ENCODE measurements around the gene E2F2.
A peak's percentile ranks its signal among the peaks of the same experiment; 100 is the strongest.

The E2F2 gene

DNA sequence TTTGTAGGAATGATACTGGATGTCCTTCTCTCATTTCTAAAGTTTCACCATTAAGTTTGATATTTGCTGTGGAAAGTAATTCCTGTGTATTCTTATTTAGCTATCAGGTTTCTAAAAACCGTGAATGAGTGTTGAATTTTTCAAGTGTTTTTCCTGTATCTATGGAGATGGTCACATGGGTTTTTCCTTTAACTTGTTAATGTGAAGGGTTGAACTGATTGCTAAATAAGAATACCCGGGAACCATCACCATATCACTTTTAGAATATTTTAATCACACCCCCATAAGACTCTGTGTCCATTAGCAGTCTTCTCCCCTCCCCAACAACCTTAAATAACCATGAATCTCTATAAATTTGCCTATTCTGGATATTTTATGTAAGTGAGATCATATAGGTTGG lies 30.6 kb downstream of the E2F2 start:
- Histone ChIP-seq H3K36me3 (ENCODE audit: control insufficient read depth in 2 of 2, insufficient read depth in 1 of 2, low read length in 2 of 2) (no peaks in the 10 kb centered on the region), H3K27ac (ENCODE audit: extremely low read depth, low read depth, low read length) (no peak overlapping the region), H3K4me3 (ENCODE audit: low read depth, low read length) (no peak overlapping the region), H3K4me1 (ENCODE audit: control insufficient read depth, insufficient read depth, low read length) (no peaks in the 10 kb centered on the region), H3K9me3 (ENCODE audit: control insufficient read depth, insufficient read depth, low read depth, low read length) (no peaks in the 10 kb centered on the region)
- TF ChIP-seq, protein P1, sequence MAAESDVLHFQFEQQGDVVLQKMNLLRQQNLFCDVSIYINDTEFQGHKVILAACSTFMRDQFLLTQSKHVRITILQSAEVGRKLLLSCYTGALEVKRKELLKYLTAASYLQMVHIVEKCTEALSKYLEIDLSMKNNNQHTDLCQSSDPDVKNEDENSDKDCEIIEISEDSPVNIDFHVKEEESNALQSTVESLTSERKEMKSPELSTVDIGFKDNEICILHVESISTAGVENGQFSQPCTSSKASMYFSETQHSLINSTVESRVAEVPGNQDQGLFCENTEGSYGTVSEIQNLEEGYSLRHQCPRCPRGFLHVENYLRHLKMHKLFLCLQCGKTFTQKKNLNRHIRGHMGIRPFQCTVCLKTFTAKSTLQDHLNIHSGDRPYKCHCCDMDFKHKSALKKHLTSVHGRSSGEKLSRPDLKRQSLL (tag by site-specific recombination; IDR thresholded peaks at IDR 0.05), result no peak
- ChIA-PET CTCF (interaction anchor here (0.7 to 1.7 kb wide), 3 partner anchors 25 to 137 kb away, joined by 3 to 7 read pairs (median 4); no protein-coding TSS in a partner anchor), POLR2A (interaction anchor here (0.9 kb wide), 1 partner anchor 31 kb away, joined by 3 read pairs; the partner anchor contains the start of gene E2F2)

DNA sequence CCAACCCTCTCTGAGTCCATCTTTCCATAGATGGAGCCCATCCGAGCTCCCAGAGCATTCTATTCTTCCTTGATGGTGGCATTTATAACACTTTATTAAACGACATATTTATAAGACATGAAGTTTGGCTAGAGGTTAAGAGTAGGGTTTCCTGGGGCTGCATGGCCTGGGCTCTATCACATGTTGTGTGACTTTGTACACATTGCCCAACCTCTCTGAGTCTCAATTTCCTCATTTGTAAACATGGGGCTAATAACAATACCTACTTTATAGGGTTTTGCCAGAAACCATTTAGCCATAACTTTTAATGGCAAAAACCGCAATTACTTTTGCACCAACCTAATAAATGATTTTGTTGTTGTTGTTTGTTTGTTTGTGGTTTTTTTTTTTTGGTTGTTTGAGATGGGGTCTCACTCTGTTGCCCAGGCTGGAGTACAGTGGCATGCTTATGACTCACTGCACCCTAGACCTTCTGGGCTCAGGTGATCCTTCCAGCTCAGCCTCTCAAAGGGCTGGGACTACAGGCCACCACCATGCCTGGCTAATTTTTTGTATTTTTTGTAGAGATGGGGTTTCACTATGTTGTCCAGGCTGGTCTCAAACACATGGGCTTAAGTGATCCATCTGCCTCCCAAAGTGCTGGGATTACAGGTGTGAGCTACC lies 33.1 kb downstream of the E2F2 start:
- no peaks in the 10 kb centered on the region for H3K9me3 ChIP-seq (ENCODE audit: control insufficient read depth, insufficient read depth, low read depth, low read length)
- CTCF ChIA-PET, result interaction anchor here (0.6 to 7.5 kb wide), 43 partner anchors 8 to 969 kb away, joined by 3 to 149 read pairs (median 5); partner anchors contain the start of genes ASAP3, E2F2, LUZP1 and TCEA3
- TF ChIP-seq ZNF121 (tag by site-specific recombination; IDR thresholded peaks at IDR 0.05), result peak; percentile 93
- TF ChIP-seq, protein P2, sequence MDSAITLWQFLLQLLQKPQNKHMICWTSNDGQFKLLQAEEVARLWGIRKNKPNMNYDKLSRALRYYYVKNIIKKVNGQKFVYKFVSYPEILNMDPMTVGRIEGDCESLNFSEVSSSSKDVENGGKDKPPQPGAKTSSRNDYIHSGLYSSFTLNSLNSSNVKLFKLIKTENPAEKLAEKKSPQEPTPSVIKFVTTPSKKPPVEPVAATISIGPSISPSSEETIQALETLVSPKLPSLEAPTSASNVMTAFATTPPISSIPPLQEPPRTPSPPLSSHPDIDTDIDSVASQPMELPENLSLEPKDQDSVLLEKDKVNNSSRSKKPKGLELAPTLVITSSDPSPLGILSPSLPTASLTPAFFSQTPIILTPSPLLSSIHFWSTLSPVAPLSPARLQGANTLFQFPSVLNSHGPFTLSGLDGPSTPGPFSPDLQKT (IDR thresholded peaks at IDR 0.05; ENCODE audit: borderline replicate concordance, low read depth, low read length), result no peak
- H3K4me1 ChIP-seq (ENCODE audit: control insufficient read depth, insufficient read depth, low read length), result no peaks in the 10 kb centered on the region
- POLR2A ChIA-PET, result interaction anchor here (0.6 to 3.0 kb wide), 6 partner anchors 14 to 67 kb away, joined by 3 to 21 read pairs (median 6); partner anchors contain the start of genes ASAP3 and E2F2
- no peaks in the 10 kb centered on the region for H3K36me3 ChIP-seq (ENCODE audit: control insufficient read depth in 2 of 2, insufficient read depth in 1 of 2, low read length in 2 of 2)
- H3K4me3 ChIP-seq (ENCODE audit: low read depth, low read length), result no peak overlapping the region
- H3K27ac ChIP-seq (ENCODE audit: extremely low read depth, low read depth, low read length), result no peak overlapping the region

DNA sequence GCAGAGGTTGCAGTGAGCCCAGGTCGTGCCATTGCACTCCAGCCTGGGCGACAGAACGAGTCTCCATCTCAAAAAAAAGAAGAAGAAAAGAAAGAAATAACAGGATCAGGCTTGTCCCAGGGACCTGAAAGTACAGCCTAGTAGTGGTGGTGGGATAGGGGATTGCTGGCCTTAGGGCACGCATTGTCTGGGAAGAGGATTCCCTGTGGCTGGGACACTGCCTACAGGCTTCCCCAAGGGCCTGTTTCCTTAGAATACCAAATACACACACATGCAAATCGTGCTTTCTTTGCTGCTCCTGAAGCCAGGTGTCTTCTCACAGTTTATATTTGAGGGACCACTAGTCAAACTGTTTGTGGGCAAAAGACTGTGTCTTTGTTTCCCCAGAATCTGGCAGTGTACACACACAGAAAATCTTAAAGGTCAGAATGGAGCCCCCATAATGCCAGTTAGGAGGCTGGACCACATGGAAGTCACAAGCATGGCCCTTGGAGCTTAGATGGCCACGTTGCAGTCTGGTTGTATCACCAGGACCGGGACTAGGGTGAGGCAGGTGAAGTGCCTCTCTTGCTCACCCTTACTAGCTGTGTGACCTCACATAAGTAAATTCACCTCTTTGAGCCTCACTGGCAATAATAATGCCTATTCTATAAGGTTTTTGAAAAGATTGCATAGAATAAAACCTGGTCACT lies 34.4 kb downstream of the E2F2 start:
- no peak overlapping the region for H3K27ac ChIP-seq (ENCODE audit: extremely low read depth, low read depth, low read length)
- ChIA-PET POLR2A (interaction anchor here (0.7 to 3.0 kb wide), 8 partner anchors 13 to 275 kb away, joined by 3 to 21 read pairs (median 6); partner anchors contain the start of genes ASAP3 and E2F2), CTCF (interaction anchor here (0.5 to 7.5 kb wide), 51 partner anchors 8 to 524 kb away, joined by 3 to 149 read pairs (median 4); partner anchors contain the start of genes ASAP3, E2F2, LACTBL1 and LUZP1)
- H3K4me1 ChIP-seq (ENCODE audit: control insufficient read depth, insufficient read depth, low read length), result no peaks in the 10 kb centered on the region
- no peaks in the 10 kb centered on the region for H3K9me3 ChIP-seq (ENCODE audit: control insufficient read depth, insufficient read depth, low read depth, low read length)
- no peaks in the 10 kb centered on the region for H3K36me3 ChIP-seq (ENCODE audit: control insufficient read depth in 2 of 2, insufficient read depth in 1 of 2, low read length in 2 of 2)
- no peak overlapping the region for H3K4me3 ChIP-seq (ENCODE audit: low read depth, low read length)
- TF ChIP-seq ZNF416 (tag by site-specific recombination; IDR thresholded peaks at IDR 0.05) (no peak), ZNF473 (tag by site-specific recombination; IDR thresholded peaks at IDR 0.05) (no peak), ZBTB48 (tag by site-specific recombination; IDR thresholded peaks at IDR 0.05) (no peak), ZNF146 (tag by site-specific recombination; IDR thresholded peaks at IDR 0.05) (no peak), ZFP37 (tag by site-specific recombination; IDR thresholded peaks at IDR 0.05) (no peak), TCF7L2 (IDR thresholded peaks at IDR 0.05; ENCODE audit: borderline replicate concordance, low read depth, low read length) (no peak)
- TF ChIP-seq, protein P3, sequence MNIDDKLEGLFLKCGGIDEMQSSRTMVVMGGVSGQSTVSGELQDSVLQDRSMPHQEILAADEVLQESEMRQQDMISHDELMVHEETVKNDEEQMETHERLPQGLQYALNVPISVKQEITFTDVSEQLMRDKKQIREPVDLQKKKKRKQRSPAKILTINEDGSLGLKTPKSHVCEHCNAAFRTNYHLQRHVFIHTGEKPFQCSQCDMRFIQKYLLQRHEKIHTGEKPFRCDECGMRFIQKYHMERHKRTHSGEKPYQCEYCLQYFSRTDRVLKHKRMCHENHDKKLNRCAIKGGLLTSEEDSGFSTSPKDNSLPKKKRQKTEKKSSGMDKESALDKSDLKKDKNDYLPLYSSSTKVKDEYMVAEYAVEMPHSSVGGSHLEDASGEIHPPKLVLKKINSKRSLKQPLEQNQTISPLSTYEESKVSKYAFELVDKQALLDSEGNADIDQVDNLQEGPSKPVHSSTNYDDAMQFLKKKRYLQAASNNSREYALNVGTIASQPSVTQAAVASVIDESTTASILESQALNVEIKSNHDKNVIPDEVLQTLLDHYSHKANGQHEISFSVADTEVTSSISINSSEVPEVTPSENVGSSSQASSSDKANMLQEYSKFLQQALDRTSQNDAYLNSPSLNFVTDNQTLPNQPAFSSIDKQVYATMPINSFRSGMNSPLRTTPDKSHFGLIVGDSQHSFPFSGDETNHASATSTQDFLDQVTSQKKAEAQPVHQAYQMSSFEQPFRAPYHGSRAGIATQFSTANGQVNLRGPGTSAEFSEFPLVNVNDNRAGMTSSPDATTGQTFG (tag by site-specific recombination; IDR thresholded peaks at IDR 0.05; ENCODE audit: borderline replicate concordance), result no peak
- TF ChIP-seq, protein P4, sequence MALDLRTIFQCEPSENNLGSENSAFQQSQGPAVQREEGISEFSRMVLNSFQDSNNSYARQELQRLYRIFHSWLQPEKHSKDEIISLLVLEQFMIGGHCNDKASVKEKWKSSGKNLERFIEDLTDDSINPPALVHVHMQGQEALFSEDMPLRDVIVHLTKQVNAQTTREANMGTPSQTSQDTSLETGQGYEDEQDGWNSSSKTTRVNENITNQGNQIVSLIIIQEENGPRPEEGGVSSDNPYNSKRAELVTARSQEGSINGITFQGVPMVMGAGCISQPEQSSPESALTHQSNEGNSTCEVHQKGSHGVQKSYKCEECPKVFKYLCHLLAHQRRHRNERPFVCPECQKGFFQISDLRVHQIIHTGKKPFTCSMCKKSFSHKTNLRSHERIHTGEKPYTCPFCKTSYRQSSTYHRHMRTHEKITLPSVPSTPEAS (tag by site-specific recombination; IDR thresholded peaks at IDR 0.05), result no peak
- TF ChIP-seq, protein P5, sequence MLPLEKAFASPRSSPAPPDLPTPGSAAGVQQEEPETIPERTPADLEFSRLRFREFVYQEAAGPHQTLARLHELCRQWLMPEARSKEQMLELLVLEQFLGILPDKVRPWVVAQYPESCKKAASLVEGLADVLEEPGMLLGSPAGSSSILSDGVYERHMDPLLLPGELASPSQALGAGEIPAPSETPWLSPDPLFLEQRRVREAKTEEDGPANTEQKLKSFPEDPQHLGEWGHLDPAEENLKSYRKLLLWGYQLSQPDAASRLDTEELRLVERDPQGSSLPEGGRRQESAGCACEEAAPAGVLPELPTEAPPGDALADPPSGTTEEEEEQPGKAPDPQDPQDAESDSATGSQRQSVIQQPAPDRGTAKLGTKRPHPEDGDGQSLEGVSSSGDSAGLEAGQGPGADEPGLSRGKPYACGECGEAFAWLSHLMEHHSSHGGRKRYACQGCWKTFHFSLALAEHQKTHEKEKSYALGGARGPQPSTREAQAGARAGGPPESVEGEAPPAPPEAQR (tag by site-specific recombination; IDR thresholded peaks at IDR 0.05), result no peak
- TF ChIP-seq, protein P6, sequence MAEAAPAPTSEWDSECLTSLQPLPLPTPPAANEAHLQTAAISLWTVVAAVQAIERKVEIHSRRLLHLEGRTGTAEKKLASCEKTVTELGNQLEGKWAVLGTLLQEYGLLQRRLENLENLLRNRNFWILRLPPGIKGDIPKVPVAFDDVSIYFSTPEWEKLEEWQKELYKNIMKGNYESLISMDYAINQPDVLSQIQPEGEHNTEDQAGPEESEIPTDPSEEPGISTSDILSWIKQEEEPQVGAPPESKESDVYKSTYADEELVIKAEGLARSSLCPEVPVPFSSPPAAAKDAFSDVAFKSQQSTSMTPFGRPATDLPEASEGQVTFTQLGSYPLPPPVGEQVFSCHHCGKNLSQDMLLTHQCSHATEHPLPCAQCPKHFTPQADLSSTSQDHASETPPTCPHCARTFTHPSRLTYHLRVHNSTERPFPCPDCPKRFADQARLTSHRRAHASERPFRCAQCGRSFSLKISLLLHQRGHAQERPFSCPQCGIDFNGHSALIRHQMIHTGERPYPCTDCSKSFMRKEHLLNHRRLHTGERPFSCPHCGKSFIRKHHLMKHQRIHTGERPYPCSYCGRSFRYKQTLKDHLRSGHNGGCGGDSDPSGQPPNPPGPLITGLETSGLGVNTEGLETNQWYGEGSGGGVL (tag by site-specific recombination; IDR thresholded peaks at IDR 0.05), result no peak
- TF ChIP-seq, protein P7, sequence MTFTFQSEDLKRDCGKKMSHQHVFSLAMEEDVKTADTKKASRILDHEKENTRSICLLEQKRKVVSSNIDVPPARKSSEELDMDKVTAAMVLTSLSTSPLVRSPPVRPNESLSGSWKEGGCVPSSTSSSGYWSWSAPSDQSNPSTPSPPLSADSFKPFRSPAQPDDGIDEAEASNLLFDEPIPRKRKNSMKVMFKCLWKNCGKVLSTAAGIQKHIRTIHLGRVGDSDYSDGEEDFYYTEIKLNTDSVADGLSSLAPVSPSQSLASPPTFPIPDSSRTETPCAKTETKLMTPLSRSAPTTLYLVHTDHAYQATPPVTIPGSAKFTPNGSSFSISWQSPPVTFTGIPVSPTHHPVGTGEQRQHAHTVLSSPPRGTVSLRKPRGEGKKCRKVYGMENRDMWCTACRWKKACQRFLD (tag by site-specific recombination; IDR thresholded peaks at IDR 0.05), result no peak
- TF ChIP-seq, protein P8, sequence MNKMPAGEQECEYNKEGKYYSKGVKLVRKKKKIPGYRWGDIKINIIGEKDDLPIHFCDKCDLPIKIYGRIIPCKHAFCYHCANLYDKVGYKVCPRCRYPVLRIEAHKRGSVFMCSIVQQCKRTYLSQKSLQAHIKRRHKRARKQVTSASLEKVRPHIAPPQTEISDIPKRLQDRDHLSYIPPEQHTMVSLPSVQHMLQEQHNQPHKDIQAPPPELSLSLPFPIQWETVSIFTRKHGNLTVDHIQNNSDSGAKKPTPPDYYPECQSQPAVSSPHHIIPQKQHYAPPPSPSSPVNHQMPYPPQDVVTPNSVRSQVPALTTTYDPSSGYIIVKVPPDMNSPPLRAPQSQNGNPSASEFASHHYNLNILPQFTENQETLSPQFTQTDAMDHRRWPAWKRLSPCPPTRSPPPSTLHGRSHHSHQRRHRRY (tag by site-specific recombination; IDR thresholded peaks at IDR 0.05), result no peak
